DMS114 treated with DMSO at 0.1 percent for 48 hours (cell line): ENCODE data around the gene CHTOP.
"Not testable (repeated sequence)": the region's sequence is repeated elsewhere in the genome, so short reads cannot be mapped to it uniquely, and the experiment has no call there.

ENCODE experiments used
- DNase-seq: peaks from one replicate; lab custom pipeline; 2025; ENCODE audit not compliant: unreplicated experiment; lab: John Stamatoyannopoulos, UW

Gene CHTOP, protein sequence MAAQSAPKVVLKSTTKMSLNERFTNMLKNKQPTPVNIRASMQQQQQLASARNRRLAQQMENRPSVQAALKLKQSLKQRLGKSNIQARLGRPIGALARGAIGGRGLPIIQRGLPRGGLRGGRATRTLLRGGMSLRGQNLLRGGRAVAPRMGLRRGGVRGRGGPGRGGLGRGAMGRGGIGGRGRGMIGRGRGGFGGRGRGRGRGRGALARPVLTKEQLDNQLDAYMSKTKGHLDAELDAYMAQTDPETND

DNA sequence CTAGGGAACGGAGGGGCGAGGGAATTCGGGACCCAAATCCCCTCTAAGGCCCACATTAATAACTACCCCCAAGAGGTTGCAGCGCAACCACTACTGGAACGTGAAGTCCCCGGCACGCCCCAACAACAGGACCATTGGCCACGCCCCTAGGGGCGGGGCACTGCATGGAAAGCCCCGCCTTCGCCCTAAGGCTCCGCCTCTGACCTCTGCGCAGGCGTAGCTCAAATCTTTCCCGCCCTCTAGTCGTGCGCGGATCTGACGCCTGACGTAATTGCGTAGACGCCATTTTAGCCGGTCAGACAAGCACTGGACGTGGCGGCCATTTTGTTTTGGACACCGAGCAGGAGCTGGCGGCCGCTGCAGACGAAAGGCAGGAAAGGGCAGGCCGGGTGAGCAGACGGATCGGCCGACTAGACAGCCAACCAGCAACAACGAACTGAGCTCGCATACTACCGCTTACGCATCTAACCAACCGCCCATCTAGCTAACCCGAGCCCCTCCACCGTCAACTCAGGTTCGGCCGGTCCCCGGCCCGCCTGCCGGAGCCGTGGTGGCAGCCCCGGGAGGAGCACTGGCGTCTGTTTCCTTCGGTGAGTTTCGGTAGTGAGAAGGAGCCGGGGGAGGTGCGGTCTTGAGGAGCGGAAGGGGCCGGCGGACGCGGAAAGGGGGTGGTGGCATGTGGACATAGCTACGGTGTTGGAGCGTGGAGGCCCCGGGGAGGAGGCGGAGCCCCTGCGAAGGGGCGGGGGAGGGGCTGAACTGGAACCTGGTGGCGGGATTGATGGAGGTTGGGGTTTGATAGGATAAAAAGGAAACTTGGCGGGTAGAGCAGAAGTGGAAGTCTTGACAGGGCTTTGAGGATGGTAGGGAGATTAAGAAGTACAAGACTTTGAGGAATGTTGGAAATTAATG, at the start of gene CHTOP:
Gene CHTOP, plus strand, starts transcription at position 313 of the 912 bp plus-strand sequence. CDS start 2,523 bp downstream, outside the sequence.
- peak; percentile 96 for DNase-seq

- no peak for DNase-seq
Measured at GRCh38 chr1:153585006-153585405, 48.9 kb upstream of the CHTOP start.

GRCh38 chr1:153586347-153586746, 47.5 kb upstream of the CHTOP start:
- no peak for DNase-seq

GRCh38 chr1:153587314-153587713, 46.6 kb upstream of the CHTOP start:
- DNase-seq, result no peak

GRCh38 chr1:153588033-153588432, 45.8 kb upstream of the CHTOP start:
- DNase-seq, result not testable (repeated sequence)

DNA sequence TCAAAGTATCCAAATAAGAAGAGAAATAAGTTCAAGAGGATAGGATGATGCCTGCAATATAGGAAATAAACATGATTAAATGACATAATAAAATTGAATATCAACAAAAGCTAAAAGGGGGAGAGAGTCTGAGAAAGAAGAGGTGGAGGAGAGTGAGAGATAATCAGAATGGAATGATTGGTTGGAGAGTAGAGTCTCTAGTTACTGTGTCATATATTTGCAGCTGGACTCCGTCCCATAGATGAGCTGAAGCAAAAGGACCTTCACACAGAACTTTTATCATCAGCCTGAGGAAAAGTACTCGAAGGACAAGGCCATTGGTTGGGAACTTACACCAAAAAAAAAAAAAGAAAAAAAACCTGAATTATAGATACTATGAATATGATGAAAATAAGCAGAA, 45.4 kb upstream of the CHTOP start:
- no peak for DNase-seq

DNA sequence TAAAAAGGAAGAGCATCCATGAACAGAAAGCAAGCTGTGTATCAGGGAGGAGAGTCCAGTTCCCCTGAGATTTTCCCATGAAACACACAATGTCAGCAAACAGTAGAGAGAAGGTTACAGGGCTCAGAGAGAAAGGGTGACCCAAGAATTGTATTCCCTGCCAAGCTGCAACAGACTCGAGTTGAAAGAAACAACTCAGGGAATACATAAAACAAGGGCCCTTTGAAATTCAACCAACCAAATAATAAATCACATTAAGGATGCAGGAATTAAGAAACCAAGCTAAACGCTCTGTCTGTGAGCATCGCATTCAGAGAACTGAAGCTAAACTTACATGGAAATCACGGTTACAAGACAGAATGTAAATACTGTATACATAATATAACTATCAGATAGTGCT, 41.1 kb upstream of the CHTOP start:
- DNase-seq, result no peak

- DNase-seq, result no peak
Measured at GRCh38 chr1:153597206-153597605, 36.7 kb upstream of the CHTOP start.

- no peak for DNase-seq
Measured at GRCh38 chr1:153598309-153599172, 35.3 kb upstream of the CHTOP start.

DNA sequence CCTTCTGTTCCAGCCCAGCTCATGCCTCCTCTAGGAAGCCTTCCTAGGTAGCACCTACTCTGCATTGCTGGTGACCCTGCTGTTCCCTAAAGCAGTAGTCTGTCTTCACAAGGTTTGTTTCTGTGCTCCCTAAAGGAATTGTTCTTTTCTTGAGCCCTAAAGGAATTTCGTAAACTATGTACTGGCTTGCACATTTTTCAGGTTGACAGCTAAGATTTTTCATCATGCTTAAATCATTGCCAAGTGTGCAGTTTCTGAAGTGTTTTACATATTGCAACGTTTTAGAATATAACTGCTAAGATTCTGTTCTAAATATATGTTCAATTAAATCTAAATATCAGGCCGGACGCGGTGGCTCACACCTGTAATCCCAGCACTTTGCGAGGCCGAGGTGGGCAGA, 34.0 kb upstream of the CHTOP start:
- no peak for DNase-seq

- DNase-seq, result no peak
Measured at GRCh38 chr1:153602749-153603148, 31.1 kb upstream of the CHTOP start.

DNA sequence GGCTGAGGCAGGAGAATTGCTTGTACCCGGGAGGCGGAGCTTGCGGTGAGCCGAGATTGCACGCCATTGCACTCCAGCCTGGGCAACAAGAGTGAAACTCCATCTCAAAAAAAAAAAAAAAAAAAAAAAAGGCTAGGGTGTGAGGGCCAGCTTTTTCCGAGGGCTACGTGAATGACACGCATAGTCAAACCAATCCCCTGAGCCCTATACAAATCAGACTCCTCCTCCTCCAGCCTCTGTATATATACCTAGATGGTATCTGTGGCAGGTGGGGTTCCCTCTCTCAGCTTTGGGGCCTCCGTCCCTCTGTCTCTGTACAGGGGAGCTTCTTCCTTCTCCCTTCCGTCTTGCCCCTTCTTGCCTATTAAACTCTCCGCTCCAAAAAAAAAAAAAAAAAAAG, 27.7 kb upstream of the CHTOP start:
- DNase-seq, result no peak

- no peak for DNase-seq
Measured at GRCh38 chr1:153607381-153607780, 26.5 kb upstream of the CHTOP start.

DNA sequence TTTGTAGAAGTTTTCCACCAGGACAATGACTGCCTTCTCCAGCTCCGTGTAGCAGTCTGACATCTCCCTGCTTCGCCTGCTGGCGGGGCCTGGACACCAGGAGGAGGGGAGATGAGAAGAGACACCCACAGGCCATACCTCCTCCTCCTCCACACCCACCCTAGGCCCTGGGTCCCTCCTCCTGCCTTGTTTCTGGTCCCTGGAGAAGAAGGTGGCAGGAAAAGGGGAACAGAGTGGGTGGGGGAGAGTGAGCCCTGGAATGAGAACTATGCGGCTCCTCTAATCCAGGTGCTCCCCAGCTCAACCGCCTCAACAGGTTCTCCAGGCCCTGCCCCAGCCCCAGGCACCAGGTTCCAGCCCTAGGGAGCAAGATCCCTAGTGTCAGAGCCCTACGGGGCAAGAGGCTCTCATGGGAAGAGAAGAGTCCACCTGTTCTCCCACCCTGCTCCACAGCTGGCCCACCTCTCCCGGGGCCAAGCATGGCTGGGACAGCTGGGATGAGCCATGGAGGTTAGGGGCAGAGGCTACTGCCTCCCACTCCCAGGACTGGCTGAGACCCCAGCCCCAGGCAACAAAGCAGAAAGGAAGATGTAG, 25.7 kb upstream of the CHTOP start:
- no peak for DNase-seq

GRCh38 chr1:153608742-153609584, 24.9 kb upstream of the CHTOP start:
- no peak for DNase-seq

- no peak for DNase-seq
Measured at GRCh38 chr1:153609585-153609907, 24.3 kb upstream of the CHTOP start.

DNA sequence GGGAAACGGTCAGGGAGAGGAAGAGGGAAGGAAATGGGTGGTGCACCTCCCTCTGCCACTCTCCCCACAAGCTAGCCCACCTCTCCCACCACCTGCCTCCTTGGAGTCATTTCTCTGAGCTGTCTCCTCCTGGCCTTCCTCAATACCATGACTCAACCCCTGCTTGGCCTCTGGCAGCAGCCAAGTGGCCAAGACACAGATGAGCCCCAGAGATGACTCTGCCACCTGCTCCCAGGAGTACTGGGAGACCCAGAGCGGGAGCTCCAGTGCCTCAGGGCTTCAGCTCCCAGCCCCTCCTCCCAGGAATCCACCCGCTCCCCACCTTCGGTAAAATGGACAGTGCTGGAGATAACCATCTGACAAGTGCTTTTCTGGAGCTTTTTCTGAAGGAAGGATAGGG, 23.5 kb upstream of the CHTOP start:
- no peak for DNase-seq

- DNase-seq, result no peak
Measured at GRCh38 chr1:153610811-153611301, 23.0 kb upstream of the CHTOP start.

DNA sequence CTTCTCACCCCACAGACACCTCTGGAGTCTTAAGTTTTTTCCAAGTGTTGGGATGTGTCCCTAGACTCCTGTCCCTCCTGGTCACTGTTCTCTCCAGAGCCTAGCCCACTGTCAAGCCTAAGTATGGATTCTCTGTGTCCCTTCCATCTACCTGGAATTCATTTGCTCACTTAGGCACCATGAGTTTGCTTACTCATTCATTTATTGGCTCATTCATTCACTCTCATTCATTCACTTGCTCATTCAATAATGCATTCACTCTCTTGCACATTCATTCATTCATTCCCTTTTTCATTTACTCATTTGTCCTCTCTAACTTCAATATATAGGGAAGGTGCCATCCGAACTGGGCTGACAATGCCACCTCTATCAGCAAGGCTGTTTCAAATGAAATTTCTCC, 22.5 kb upstream of the CHTOP start:
- no peak for DNase-seq

- no peak for DNase-seq
Measured at GRCh38 chr1:153612111-153612754, 21.6 kb upstream of the CHTOP start.
